Epidermal melanocyte (primary cell): ENCODE results near the gene AK3.
A peak's percentile ranks its signal among the peaks of the same experiment; 100 is the strongest.

Experiments
- DNase-seq: peaks from one replicate; pipeline ENCODE4 v3.0.0; 2011; ENCODE audit warnings: low spot score; ENCODE audit not compliant: insufficient read length

The AK3 gene

DNA sequence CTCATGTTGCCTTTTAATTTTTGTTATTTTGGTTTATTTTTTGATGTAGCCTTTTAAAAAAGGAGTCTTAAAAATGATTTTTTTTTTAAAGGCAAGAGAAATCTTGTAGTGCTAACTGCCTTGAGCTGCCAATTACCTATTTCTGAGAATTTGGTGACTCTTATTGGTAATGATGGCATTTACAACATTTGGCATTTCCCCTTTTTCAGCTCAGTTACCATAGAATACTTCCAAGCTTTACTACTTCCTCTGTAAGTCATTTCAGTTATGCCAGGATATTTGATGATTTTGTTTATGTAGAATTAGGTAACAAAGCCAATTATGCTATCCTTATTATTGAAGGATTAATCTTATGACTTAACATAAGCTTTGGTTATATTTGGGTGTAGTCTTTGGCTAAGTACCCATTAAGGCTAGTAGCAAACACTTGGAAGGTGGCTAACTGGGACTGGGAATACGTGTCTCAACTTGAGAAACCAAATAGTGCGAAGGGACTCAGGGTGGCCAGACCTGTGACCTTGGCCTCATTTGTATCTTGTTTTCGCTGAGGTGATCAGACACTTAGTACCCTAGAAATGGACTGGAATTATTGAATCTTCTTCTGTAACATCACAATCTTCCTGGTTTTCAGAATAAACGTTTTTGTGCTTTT, 33.9 kb downstream of the AK3 start:
- no peak for DNase-seq

DNA sequence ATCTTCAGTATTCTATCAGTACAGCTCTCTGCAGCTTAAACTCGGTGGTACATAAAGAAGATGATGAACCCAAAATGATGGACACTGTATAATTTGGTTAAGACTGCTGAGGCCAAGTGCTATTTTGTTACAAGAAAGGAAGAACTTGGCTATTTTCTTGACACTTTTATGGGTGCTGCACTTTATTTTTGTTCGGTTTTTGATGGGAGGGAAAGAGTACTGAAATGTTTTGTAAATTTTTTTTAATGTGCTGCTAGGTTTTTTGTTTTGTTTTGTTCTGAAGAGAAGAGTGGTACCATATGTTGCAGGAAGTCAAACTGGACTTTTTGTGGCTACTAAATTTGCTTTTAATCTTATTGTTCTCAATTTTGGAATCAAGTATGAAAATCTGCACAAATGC, 35.0 kb downstream of the AK3 start:
- DNase-seq = no peak

DNA sequence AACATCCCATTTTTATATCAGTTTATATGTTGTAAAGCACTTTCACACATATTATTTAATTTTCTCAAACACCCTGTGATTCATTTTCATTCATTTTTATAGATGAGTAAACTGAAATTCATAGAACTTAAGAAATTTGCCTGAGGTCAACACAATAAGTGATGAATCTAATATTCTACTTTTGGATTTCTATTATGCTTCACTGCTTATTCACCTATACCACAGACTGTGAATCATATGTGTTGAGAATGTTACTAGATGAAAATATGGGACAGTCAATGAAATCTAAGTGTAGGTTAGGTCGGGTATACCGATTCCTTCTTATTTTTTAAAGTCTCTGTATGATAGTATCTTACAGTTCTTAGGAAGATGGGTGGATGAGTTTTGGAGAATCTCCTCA, 36.9 kb downstream of the AK3 start:
- no peak for DNase-seq

DNA sequence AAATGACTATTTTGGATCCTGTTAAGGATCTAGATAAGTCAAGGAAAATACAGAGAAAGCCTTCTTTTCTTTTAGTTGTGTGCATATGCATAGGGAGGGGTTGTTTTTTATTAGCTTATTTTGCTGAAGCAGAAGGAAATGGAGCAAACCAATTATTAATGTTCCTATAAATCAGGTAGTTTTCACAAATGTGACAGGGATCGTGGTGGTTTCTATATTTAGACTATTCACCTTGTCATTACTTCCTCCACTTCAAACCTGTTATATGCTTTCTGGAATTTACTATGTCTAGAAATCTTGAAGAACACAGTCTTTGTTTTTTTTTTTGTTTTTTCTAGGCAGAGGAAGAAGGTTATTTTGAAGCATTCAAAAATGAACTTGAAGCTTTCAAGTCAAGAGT, 39.5 kb downstream of the AK3 start:
- no peak for DNase-seq

DNA sequence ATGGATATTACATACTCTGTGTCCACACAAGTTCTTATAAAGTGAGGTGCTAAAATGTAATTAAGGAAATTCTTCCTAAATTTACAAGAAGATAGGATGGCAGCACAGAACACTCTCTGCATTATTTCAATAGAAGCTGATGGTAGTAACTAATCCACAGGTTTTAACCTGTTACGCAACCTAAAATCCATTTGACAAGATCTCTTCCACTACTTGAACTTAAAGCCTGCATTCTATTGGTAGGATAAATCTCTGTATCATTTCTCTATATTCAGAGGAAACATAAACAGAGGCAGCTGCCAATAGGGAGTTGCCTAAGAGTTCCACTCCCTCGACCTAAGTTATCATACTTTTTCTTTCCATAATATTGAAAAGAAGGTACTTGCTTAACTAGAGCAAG, 40.1 kb downstream of the AK3 start:
- DNase-seq = no peak

DNA sequence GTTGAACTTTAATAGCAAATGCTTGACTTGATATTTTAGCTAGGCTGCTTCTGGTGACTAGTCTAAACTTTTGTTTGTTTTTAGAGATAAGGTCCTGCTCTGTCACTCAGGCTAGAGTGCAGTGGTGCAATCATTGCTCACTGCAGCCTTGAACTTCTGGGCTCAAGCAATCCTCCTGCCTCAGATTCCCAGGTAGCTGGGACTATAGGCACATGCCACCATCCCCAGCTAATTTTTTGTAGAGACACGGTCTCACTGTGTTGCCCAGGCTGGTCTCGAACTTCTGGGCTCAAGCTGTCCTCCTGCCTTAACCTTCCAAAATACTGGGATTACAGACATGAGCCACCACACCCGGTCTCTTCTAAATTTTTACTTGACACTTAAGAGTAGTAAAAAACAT, 40.9 kb downstream of the AK3 start:
- no peak for DNase-seq

DNA sequence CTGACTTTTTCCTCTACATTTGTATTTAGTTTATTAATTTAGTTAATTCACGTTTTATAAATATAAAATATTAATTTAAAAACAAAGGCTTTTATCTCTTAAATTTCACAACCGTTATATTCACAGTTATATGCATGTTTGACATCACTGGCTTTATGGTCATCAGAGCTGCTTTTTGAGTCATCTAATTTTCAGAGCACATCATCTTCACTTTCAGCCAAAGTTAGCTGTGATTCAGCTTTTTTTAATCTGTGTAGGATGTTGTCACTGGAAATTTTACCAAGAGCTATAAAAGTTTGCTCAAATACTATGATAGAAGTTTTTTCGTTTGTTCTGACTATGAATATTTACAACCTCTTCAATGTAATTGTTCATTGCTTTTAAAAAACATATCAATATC, 49.2 kb downstream of the AK3 start:
- no peak for DNase-seq

DNA sequence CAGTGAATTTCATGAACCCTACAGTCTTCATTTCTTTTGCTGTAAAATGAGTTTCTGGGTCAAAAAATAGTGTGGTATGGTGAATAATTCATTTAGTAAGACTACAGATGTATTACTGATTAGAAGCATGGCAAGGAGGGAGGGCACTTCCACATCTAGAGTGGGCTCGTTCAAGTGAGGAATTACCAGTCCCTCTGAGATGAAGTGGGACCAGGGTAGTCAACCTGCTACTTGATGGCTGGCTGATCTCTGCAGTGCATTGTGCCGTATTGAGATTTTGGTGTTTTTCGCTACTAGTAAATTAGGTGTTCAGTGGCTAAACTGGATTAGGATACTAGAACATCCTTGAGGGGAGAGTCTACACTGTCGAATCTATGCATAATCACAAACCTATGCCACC, 50.9 kb downstream of the AK3 start:
- DNase-seq = no peak

DNA sequence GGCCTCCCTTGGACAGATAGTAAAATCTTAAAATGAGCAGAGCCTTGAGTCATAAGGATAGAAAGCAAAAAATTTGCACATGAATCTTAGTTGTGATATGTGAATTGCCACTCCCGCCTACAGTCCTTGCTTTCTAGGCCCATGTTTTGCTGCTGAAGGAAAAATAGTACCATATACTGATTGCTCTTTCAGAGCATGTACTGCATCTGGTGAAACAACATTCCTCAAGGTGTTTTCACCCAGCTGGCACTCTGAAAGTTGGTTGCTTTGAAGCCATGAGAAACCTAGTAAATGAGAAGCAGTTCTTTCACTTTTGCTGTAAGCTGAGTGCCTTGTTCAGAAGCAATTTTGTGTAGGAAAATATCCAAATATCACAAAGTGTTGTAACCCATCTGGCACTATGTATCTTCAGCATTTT, 51.3 kb downstream of the AK3 start:
- no peak for DNase-seq

DNA sequence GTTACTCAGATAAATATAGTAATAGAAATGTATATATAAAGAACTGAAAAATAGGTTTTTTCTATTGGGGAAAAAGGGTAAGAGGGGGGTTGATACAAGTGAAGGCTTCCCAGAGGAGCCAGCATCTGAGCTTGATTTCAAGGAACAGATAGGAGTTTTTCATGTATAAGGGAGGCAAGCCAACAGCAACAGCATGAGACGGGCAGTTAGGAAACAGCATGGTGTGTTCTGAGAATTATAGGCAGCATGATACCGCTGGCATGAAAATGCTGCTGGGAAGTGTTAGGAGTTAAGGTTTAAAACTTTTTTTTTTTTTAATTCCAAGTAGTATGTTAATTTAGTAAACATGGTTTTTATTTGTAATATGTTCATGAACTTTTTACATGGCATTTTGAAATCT, 52.0 kb downstream of the AK3 start:
- DNase-seq = no peak

DNA sequence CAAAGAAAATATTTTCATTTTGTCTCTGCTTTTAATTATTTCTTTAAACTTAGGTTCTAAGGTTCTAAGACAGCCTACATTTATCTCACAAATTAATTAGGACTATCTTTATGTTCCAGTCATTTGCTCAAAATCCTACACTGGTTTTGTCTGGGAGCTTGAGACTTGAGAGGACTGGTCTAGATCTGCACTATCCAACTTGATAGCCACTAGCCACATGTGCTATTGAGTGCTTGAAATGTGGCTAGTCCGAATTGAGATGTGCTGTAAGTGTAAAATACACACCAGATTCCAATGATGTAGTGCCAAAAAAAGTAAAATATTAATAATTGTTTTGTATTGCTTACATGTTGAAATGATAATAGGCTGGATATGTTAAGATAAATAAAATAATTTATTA, 54.4 kb downstream of the AK3 start:
- DNase-seq = no peak

DNA sequence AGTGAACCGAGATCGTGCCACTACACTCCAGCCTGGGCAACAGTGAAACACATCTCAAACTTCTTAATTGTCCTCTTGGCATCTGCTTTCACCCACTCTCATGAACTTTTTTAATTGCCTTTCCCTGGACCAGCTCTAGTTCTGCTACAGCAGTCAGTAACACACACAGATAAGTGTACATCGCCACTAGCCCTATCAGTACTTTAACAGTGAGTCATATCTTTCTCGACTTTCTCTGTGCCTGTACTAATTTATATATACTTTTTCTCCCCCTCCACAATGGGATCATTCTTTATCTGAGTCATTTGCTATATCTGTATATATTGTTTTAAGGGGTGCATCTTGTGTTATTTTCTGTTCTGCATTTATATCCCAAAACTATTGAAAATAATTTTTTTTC, 54.9 kb downstream of the AK3 start:
- no peak for DNase-seq

DNA sequence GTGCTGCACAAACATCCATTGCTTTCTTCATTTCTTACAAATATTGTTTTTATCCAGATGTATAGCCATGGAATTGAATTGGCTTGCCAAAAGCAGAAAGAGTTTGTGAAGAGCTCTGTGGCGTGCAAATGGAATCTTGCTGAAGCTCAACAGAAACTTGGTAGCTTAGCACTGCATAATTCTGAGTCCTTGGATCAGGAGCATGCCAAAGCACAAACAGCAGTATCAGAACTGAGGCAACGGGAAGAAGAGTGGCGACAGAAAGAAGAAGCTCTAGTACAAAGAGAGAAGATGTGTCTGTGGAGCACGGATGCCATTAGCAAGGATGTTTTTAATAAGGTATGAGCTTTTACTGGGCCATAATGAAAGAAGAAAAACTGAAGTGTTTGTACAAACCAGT, 56.2 kb downstream of the AK3 start:
- no peak for DNase-seq

DNA sequence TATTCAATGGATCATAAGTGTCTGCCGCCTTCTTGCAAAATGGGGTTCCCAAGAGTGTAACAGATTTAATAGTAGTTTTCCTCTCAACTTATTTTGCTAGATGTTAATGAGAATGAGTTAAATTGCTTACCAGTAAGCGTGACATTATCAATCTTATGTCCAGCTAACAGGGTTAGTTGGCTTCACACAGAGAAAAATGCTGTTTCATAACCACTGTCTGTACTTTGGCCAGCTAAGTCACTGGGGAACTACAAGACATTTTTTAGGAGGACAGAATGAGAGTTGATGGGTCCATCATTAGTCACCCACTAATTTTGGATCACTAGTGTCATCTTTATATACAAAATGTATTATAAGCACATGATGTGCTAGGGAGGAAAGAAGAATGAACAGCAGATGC, 60.3 kb downstream of the AK3 start:
- no peak for DNase-seq

DNA sequence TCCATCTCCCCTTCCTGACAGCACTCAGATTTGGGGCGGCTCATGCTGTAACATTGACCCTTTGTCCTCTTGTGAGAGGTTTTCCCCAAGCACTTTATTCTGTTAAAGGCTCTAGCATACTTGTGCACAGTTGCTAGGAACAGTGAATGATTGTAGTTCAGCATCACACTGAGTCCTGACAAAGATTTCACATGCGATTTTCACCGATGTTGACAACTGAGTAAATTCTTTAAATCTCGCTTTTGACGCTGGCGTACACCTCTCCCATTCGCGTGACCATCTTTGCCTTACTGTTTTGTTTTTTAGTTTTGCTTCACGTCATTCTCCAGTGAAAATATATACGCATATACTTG, 60.9 kb downstream of the AK3 start:
- DNase-seq = no peak

DNA sequence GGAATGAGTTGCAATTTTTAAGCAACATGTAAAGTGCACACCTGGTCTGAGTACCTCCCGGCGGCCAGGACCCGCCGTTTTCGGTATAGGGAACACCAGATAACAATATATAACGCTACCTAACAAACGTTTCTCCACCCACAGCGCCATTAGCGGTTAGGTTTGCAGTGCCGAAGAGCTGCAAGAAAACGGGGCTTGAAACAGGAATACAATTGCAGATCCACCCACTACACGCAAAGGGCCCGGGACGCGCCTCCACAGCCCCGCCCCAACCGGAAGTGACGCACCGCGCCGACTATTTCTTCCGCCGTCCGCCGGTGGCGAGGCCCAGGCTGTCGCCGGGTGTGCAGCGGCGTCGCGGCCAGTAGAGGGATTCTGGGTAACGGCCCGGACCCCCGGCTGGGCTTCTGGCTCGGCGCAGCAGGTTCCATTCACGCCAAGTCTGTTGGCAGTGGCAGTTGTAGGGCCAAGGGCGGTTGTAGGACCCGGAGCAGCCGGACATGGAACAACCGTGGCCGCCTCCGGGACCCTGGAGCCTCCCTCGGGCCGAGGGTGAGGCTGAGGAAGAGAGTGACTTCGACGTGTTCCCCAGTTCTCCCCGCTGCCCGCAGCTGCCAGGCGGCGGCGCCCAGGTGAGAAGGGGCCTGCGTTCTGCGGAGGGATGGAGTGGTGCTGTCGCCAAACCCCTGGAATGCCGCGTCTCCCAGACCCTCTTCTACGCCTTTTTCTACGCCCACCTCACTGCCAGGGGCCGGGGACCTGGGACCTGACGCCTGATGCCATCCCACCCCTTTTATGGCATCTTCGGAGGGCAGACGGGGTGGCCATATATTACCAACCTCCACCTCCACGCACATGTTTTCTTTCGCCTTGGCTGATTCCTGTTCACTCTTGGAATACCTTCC, 61.5 kb downstream of the AK3 start, which contains the start of gene CDC37L1:
TSS of gene CDC37L1 (plus strand) at position 302 of the 905 bp plus-strand sequence. CDS start at position 501, 199 bp downstream.
- DNase-seq = peak; percentile 92

DNA sequence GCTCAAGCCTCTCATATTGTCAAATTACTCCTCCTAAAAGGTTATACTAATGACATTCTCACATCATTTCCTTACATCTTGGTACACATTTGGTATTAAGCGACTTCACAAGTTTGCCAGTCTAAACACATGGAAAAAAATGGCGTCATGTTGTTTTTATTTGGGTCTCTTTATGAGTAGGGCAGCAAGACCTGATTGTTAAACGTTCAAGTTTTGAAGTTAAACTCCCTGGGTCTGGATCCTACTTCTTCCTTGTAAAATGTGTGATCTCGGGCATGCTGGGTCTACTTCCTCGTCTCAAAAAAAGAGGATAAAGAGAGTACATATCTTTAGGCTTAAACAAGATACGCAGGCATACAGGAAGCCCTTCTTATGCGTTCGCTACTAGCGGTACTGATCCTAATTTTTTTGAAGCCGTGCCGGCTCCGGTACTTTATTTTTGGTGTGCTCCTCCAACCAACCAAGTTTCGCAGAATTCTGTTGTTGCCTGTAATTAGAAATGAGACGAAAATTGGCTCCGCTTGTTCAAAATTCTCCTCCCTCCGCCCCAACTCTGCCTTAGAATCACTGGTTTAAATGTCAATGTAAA, 62.2 kb downstream of the AK3 start:
- DNase-seq = no peak

DNA sequence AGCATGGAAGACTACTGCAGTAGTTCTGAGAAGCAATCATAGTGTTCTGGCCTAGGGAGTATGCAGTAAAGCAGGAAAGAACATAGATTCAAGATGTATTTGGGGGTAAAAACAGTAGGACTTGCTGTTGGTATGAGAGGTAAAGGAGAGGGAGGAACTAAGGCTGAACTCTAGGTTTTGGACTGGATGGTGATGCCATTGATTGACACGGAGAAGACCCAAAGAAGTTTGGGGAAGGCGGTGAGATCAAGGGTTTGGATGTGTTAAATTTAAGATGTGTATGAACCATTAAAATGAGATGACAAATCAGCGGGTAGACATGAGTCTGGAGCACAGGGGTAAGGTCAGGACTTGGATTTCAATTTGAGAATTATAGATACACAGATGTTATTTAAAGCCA, 63.6 kb downstream of the AK3 start:
- no peak for DNase-seq

DNA sequence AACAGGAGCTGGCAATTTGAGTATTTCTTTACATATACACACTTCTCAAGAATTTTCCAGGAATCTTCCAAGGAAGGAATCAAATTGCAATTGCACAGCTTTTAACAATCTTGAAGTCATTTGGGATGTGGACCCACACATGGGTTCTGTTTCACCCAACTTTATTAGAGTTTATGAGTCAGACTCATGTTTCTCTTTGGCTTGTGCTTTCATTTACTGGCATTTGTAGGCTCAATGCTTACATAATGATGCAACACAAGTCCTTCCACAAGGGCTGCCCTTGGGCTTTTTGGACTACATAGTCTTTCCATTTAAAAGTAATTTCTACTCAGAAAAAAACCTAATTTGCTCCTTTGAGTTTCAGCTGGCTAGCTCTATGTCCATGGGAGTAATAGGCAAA, 66.2 kb downstream of the AK3 start:
- DNase-seq = no peak

DNA sequence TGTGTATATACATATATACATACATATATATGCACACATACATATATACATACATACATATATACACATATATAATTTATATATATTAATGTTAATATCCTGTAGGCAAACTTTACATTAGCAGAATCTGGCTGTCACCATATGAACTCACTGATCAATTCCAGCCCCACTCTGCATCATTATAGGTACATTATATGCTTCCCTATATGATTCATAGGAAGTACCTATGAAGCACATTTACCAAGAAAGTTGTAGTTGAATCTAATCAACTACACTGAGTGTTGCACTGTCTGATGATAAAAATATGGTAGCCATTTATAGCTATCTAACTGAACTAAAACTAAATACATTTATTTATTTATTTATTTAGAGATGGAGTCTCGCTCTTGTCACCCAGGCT, 69.3 kb downstream of the AK3 start:
- DNase-seq = no peak

DNA sequence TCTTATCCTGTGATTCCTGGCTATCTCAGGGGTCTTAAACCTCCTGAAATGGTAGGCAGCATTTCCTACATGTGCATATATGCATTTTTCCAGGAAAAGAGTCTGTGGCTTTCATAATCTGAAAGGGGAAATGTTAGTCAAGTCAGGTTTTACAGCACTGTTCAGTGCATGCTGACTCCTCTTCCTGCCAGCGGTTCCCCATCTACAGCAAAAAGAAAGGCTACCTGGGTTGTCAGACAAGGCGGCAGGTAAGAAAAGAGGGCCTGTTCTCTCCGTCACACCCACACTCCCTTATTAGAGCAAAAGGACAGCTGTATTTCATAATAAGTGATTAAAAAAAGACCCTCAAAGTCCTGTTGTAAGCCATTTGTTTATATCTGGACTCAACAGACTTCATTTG, 70.4 kb downstream of the AK3 start:
- DNase-seq = no peak

DNA sequence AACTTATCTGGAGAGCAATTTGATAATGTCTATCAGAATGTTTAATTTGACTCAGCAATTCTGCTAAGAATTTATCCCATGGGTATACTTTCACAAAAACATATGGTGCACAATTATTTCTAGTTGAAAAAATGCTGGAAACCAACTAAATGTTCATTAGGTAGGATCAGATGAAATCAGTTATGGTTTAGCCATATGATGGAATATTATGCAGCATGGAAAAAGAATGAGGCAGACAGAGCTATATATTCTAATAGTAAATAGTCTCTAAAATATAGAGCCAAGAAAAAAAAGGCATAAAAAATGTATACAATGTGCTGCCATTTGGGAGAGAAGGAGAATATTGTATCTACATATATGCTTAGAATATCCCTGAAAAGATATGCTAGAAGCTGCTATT, 71.1 kb downstream of the AK3 start:
- no peak for DNase-seq

DNA sequence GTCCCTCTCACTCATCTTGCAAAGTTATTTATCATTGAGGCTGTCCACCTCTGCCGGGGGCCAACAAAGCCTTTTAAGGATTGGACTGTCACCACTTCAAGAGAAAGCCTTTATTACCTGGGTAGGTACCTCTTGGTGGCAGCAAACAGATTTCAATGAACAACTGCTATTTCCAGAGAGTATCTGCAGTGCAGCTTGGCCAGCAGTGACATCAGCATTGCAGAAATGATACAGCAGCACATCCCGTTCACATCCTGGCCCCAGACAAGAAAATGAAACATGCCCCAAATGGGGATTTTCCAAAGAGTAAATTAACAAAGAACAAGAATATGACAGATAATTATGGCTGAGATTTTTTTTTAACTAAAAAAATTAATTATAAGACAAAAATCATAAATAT, 72.4 kb downstream of the AK3 start:
- no peak for DNase-seq
